ENCODE data around the gene SLC7A8.
A peak's percentile ranks its signal among the peaks of the same experiment; 100 is the strongest.
"Not testable (repeated sequence)": the region's sequence is repeated elsewhere in the genome, so short reads cannot be mapped to it uniquely, and the experiment has no call there.

Gene SLC7A8

DNA sequence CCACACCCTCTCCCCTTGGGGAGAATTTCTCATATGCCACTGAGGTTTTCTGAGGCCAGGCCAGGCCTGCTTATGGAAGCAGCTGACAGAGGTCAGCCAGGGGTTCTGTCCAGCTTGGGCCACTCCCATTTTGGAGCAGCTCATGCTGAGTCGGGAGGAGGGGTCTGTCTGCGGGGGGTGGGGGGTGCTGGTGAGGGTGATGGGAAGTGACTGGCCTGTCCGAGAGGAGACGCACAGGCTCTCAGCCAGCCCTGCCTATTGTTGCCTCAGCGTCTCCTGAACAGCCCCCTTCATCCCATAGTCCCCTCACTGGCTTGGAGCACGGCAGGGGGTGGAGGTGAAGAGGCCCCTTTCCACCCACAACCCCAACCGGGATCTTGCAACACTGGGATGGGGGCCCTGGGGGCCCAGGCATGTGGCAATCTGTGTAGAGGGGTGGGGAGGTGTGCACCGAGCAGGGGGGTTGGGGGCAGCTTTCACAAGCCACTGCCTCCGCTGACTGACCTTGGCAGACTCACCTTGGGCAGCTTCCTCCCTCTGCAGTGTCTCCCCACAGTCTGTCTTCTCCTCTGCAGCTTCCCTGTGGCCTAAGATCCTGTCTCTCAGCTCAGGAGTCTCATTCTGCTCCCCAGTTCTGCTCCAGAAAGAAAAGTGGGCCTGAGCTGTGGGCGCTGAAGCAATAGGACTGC is 69.9 kb downstream of the SLC7A8 start:
- Histone ChIP-seq H3K27me3 (peaks cover 0 to 35% of the 10 kb centered on the region in 2 donors), H3K4me3 (no peak overlapping the region), H3K27ac (no peak overlapping the region), H3K36me3 (no peaks in the 10 kb centered on the region), H3K4me1 (peaks cover 0 to 7% (median 0%) of the 10 kb centered on the region in 4 donors), H3K9me3 (no peaks in the 10 kb centered on the region)
- DNase-seq: peak in 1 of 2 donors; percentile 48
- intact Hi-C loops (cut with DNase I; ENCODE audit: low total_unique reads): no loop called here
- TF ChIP-seq, protein P1, sequence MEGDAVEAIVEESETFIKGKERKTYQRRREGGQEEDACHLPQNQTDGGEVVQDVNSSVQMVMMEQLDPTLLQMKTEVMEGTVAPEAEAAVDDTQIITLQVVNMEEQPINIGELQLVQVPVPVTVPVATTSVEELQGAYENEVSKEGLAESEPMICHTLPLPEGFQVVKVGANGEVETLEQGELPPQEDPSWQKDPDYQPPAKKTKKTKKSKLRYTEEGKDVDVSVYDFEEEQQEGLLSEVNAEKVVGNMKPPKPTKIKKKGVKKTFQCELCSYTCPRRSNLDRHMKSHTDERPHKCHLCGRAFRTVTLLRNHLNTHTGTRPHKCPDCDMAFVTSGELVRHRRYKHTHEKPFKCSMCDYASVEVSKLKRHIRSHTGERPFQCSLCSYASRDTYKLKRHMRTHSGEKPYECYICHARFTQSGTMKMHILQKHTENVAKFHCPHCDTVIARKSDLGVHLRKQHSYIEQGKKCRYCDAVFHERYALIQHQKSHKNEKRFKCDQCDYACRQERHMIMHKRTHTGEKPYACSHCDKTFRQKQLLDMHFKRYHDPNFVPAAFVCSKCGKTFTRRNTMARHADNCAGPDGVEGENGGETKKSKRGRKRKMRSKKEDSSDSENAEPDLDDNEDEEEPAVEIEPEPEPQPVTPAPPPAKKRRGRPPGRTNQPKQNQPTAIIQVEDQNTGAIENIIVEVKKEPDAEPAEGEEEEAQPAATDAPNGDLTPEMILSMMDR (IDR thresholded peaks at IDR 0.05): no peak

DNA sequence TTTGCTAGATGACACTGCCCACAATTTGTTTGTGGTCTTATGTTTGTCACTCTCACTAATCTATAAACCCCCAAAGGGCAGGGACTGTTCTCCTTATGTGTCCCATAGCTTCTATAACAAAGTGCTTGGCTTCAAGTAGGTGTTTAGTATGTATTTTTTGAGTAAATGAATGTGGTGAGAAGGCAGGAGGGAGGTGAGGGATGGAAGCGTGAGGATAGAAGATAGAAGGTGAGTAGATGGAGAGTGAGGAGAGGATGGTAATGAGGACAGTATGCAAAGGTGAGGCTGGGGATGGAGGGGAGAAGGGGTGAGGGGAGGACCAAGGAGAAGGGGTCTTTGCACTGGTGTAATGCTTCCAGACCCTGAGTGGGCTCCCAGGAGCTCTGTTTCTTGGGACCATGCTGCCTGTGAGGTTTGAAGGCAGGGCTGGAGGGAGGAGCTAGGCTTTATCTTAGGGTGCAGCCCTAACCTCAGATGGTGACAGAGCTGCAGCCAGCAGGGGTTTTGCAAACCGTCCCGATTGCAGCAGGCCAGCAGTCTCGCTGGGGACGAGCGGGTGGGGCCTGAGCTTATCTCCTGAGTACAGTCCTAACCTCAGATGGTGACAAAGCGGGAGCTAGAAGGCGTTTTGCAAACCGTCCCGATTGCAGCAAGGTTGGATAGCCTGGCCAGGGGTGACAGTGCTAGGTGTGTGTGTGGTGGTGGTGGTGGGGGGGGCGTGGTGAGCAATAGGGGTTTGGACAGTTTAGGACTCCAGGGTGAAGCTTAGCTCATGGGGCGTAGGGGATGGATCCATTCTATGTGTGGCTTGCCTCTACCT is 70.9 kb downstream of the SLC7A8 start:
- H3K27me3 ChIP-seq: peaks cover 0 to 33% of the 10 kb centered on the region in 2 donors
- H3K4me3 ChIP-seq: no peak overlapping the region
- intact Hi-C loops (cut with DNase I; ENCODE audit: low total_unique reads): no loop called here
- no peaks in the 10 kb centered on the region for H3K36me3 ChIP-seq
- no peak overlapping the region for H3K27ac ChIP-seq
- H3K9me3 ChIP-seq: no peaks in the 10 kb centered on the region
- TF ChIP-seq, protein P1 (IDR thresholded peaks at IDR 0.05): no peak
- peaks cover 0 to 7% (median 0%) of the 10 kb centered on the region in 4 donors for H3K4me1 ChIP-seq
- DNase-seq: peak in 1 of 2 donors; percentile 60

DNA sequence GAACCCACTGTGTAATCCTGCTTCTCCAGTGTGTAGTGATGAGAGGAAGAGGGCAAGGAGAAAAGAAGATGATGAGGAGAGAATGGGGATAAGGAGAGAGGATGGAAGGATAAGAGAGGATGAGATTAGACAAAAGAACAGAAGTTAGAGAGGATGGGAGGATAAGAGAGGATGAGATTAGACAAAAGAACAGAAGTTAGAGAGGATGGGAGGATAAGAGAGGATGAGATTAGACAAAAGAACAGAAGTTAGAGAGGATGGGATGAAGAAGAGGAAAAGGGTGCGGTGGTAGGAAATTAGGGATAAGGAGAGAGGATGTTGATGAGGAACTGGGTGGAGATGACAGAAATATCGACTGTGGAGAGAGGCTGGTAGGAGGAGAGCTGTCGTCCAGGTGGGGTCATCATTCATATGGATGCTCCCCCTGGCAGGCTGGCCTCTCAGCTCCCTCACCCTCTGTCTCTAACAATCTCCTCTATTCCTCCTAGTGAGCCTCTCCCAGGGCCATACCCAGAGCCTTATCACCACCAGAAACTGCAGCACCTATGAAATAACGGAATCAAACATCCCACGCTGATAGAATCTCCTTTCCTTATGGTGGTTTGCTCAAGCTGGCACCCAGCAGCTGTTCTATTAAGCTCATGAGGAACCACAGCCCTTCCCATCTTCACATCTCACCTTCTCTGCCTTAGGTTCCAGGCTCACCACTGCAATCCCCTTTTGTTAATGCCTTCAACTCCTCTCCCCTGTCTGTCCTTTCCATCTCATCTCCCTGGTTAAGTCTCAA is 72.7 kb downstream of the SLC7A8 start:
- TF ChIP-seq, protein P1 (IDR thresholded peaks at IDR 0.05): no peak
- Histone ChIP-seq H3K36me3 (no peaks in the 10 kb centered on the region), H3K9me3 (no peaks in the 10 kb centered on the region), H3K27me3 (peaks cover 0 to 27% of the 10 kb centered on the region in 2 donors), H3K4me1 (peaks cover 0 to 7% (median 0%) of the 10 kb centered on the region in 4 donors), H3K4me3 (no peak overlapping the region), H3K27ac (no peak overlapping the region)
- DNase-seq: no peak
- intact Hi-C loops (cut with DNase I; ENCODE audit: low total_unique reads): no loop called here

DNA sequence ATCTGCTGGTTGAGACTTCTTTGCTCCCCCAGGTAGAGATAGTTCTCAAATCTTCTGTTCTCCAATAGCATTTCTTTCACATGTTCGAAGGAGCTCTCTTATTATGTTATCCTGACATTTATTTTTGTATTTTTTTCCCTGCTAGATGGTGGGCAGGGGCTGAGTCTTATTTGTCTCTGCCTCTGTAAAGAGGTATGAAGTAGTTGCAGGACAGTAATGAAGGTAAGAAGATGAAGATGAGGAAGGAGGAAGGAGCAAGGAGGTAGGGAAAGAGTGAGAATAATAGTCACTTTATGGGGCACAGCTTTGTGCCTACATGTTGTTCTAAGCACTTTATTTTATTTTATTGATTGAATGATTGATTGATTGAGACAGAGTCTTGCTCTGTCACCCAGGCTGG is 73.7 kb downstream of the SLC7A8 start:
- no peak overlapping the region for H3K27ac ChIP-seq
- intact Hi-C loops (cut with DNase I; ENCODE audit: low total_unique reads): no loop called here
- H3K36me3 ChIP-seq: no peaks in the 10 kb centered on the region
- no peak for DNase-seq
- H3K4me1 ChIP-seq: peaks cover 0 to 3% (median 0%) of the 10 kb centered on the region in 4 donors
- H3K9me3 ChIP-seq: no peaks in the 10 kb centered on the region
- TF ChIP-seq, protein P1 (IDR thresholded peaks at IDR 0.05): no peak
- H3K27me3 ChIP-seq: peaks cover 0 to 27% of the 10 kb centered on the region in 2 donors
- no peak overlapping the region for H3K4me3 ChIP-seq

DNA sequence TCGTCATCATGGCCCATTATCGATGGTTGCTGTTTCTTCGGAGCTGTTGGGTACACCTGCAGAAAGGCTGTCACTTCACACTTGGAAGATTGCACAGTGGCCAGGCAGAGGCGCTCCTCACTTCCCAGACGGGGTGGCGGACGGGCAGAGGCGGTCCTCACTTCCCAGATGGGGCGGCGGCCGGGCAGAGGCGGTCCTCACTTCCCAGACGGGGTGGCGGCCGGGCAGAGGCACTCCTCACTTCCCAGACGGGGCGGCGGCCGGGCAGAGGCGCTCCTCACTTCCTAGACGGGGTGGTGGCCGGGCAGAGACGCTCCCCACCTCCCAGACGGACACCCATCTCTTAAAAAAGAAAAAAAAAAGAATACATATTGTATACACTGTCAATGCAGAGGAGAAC is 75.3 kb downstream of the SLC7A8 start:
- DNase-seq; H3K4me3 ChIP-seq; H3K4me1 ChIP-seq; intact Hi-C loops (cut with DNase I; ENCODE audit: low total_unique reads); H3K36me3 ChIP-seq; H3K27ac ChIP-seq; H3K9me3 ChIP-seq: not testable (repeated sequence)
- peaks cover 0 to 17% of the 10 kb centered on the region in 2 donors for H3K27me3 ChIP-seq

DNA sequence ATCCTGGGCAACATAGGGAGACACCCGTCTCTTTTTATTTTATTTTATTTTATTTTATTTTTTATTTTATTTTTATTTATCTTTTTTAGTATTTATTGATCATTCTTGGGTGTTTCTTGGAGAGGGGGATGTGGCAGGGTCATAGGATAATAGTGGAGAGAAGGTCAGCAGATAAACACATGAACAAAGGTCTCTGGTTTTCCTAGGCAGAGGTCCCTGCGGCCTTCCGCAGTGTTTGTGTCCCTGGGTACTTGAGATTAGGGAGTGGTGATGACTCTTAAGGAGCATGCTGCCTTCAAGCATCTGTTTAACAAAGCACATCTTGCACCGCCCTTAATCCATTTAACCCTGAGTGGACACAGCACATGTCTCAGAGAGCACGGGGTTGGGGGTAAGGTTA is 75.8 kb downstream of the SLC7A8 start:
- H3K27me3 ChIP-seq: peaks cover 0 to 11% of the 10 kb centered on the region in 2 donors
- H3K9me3 ChIP-seq; DNase-seq; H3K4me1 ChIP-seq; H3K36me3 ChIP-seq; H3K4me3 ChIP-seq; H3K27ac ChIP-seq; intact Hi-C loops (cut with DNase I; ENCODE audit: low total_unique reads): not testable (repeated sequence)

All from tibial artery (tissue), 4 donors.